HUES48 (cell line): ENCODE results near the gene CFHR5.
"Not testable (repeated sequence)": the region's sequence is repeated elsewhere in the genome, so short reads cannot be mapped to it uniquely, and the experiment has no call there.

ENCODE experiments used
- H3K27ac ChIP-seq: one replicate; pipeline ENCODE4 v1.7.0; 2013; ENCODE audit warnings: low read depth, low read length, inconsistent platforms
- H3K27me3 ChIP-seq: 2 replicates; pipeline ENCODE4 v1.6.1; 2013; ENCODE audit warnings: mild to moderate bottlenecking, low read length; ENCODE audit not compliant: control insufficient read depth, insufficient read depth
- H3K36me3 ChIP-seq: 2 replicates; pipeline ENCODE4 v1.6.1; 2013; ENCODE audit warnings: low read length; ENCODE audit not compliant: control insufficient read depth, insufficient read depth
- H3K4me1 ChIP-seq: 2 replicates; pipeline ENCODE4 v1.6.1; 2013; ENCODE audit warnings: mild to moderate bottlenecking, low read length; ENCODE audit not compliant: control insufficient read depth, insufficient read depth
- H3K4me3 ChIP-seq: 2 replicates; pipeline ENCODE4 v1.5.1; 2013; ENCODE audit warnings: mild to moderate bottlenecking, low read depth, low read length
- H3K9ac ChIP-seq: 2 replicates; pipeline ENCODE4 v1.6.1; 2013; ENCODE audit warnings: mild to moderate bottlenecking, low read depth, low read length, moderate library complexity
- H3K9me3 ChIP-seq: 2 replicates; pipeline ENCODE4 v1.6.1; 2013; ENCODE audit warnings: low read length; ENCODE audit not compliant: control insufficient read depth, insufficient read depth

CFHR5 gene

DNA sequence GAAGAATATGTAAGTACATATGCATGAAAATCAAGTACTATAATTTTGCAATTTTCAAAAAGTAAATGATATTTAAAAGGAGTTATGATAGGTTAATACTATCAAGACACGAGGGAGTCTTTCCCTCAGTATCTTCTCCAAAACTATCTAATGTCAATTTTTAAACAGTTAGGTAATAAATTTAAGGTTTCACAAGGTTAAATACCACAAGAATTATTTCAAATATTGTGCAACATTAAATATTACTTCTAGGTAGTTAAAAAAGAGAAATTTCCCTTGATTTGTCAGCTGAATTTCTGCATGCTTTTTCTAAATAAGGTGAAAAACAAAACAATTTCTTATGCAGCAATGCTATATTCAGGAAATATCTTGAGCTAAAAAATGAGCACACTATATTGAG is 3.5 kb downstream of the CFHR5 start:
- H3K4me3 ChIP-seq: no peak overlapping the region
- no peak overlapping the region for H3K9ac ChIP-seq
- no peaks in the 10 kb centered on the region for H3K36me3 ChIP-seq
- H3K4me1 ChIP-seq: no peaks in the 10 kb centered on the region
- no peak overlapping the region for H3K27ac ChIP-seq
- H3K27me3 ChIP-seq: no peaks in the 10 kb centered on the region
- H3K9me3 ChIP-seq: no peaks in the 10 kb centered on the region

DNA sequence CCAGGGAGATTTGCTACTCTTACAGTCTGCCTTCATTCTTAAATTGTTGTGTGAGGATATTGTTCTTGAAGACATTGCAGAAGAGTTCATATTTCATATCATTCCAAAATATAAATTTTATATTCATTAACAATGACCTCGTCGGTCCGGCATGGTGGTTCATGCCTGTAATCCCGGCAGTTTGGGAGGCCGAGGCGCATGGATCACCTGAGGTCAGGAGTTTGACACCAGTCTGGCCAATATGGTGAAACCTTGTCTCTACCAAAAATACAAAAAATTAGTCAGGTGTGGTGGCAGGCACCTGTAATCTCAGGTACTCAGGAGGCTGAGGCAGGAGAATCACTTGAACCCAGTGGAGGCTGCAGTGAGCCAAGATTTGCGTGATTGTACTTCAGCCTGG is 4.9 kb downstream of the CFHR5 start:
- H3K27ac ChIP-seq, H3K36me3 ChIP-seq, H3K4me3 ChIP-seq, H3K9ac ChIP-seq, H3K27me3 ChIP-seq, H3K4me1 ChIP-seq, H3K9me3 ChIP-seq: not testable (repeated sequence)

DNA sequence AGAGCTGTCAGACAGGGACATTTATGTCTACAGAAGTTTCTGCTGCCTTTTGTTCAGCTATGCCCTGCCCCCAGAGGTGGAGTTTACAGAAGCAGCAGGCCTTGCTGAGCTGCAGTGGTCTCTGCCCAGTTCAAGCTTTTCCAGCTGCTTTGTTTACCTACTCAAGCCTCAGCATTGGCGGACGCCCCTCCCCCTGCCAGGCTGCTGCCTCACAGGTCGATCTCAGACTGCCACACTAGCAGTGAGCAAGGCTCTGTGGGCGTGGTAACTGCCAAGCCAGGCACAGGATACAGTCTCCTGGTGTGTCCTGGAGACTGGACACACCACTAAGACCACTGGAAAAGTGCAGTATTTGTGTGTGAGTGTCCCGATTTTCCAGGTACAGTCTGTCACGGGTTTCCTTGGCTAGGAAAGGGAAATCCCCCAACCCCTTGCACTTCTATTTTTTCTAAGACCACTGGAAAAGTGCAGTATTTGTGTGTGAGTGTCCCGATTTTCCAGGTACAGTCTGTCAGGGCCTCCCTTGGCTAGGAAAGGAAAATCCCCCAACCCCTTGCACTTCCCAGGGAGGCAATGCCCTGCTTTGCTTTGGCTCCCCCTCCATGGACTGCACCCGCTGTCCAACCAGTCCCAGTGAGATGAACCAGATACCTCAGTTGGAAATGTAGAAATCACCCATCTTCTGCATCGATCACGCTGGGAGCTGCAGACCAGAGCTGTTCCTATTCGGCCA is 14.7 kb downstream of the CFHR5 start:
- H3K9ac ChIP-seq, H3K36me3 ChIP-seq, H3K4me1 ChIP-seq, H3K9me3 ChIP-seq, H3K27me3 ChIP-seq: not testable (repeated sequence)
- Histone ChIP-seq H3K27ac (peak overlapping the region; percentile 17), H3K4me3 (peak overlapping the region; percentile 7; the same call in 1 of the 2 replicates)

DNA sequence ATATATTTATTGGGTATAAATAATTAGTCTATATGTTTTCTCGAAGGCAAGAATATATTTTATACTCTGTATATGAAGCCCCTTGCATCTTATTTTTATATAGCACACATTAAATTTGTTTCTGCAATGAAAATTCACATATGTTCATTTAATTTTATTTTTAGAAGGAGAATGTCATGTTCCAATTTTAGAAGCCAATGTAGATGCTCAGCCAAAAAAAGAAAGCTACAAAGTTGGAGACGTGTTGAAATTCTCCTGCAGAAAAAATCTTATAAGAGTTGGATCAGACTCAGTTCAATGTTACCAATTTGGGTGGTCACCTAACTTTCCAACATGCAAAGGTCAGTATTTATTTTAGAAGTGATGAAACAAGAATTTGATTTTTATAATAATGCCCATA is 16.6 kb downstream of the CFHR5 start:
- Histone ChIP-seq H3K4me3 (no peak overlapping the region), H3K9me3 (no peaks in the 10 kb centered on the region), H3K9ac (no peak overlapping the region), H3K36me3 (no peaks in the 10 kb centered on the region), H3K27me3 (no peaks in the 10 kb centered on the region), H3K4me1 (peaks cover 8% of the 10 kb centered on the region; the same call in 1 of the 2 replicates), H3K27ac (no peak overlapping the region)

DNA sequence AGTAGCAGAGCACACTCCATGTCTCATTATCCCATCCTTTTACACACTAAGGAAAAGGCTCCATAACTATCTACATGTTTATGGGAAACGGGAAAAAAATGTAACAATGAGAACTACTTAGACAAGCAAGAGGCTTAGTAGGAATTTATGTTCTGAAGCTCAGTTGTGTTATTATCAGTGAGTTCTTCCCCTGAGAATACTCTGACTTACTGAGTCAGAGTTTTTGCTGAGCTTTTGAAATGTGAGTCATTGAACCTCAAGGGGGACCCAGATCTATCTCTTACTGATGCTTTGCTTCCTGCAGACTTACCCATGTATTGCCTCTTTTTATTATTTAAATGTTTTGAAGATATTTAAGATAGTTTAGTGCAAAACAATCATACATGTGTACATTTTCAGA is 20.1 kb downstream of the CFHR5 start:
- no peaks in the 10 kb centered on the region for H3K27me3 ChIP-seq
- no peak overlapping the region for H3K27ac ChIP-seq
- peaks cover under 1% of the 10 kb centered on the region; the same call in 1 of the 2 replicates for H3K4me1 ChIP-seq
- no peaks in the 10 kb centered on the region for H3K9me3 ChIP-seq
- H3K9ac ChIP-seq: no peak overlapping the region
- no peaks in the 10 kb centered on the region for H3K36me3 ChIP-seq
- H3K4me3 ChIP-seq: no peak overlapping the region

DNA sequence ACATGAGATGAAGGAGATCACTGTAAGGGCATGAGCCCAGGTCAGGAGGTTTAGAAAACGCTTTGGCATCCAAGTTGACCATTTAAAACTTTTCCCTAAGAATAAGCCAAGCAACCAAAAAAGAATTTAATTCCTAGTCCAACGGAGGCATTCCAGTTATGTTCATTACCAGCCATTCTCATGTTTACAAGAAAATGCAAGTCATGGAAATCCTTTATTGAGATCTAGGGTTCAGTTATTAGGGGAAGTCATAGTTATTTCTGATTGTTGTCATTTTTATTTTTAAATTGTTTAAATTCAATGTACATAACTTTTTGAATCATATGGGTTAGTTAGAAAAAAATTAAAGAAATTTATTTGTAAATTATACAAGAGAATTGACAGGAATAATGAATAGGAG is 24.5 kb downstream of the CFHR5 start:
- Histone ChIP-seq H3K27ac (no peak overlapping the region), H3K27me3 (no peaks in the 10 kb centered on the region), H3K4me3 (no peak overlapping the region), H3K9me3 (no peaks in the 10 kb centered on the region), H3K36me3 (no peaks in the 10 kb centered on the region), H3K4me1 (no peaks in the 10 kb centered on the region), H3K9ac (no peak overlapping the region)

DNA sequence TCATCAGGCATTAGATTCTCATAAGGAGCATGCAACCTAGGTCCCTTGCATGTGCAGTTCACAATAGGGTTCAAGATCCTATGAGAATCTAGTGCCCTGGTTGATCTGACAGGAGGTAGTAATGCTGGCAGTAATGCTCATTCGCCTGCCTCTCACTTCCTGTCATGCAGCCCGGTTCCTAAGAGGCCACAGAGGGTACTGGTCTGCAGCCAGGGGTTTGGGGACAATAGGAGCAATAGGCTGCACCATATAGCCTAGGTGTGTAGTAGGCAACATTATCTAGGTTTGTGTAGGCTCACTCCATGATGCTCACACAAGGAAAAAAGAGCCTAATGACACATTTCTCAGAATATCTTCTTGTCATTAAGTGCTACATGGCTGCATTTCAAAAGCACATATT is 25.8 kb downstream of the CFHR5 start:
- no peaks in the 10 kb centered on the region for H3K9me3 ChIP-seq
- H3K27me3 ChIP-seq: no peaks in the 10 kb centered on the region
- H3K27ac ChIP-seq: no peak overlapping the region
- H3K36me3 ChIP-seq: no peaks in the 10 kb centered on the region
- no peaks in the 10 kb centered on the region for H3K4me1 ChIP-seq
- H3K9ac ChIP-seq: no peak overlapping the region
- H3K4me3 ChIP-seq: no peak overlapping the region

DNA sequence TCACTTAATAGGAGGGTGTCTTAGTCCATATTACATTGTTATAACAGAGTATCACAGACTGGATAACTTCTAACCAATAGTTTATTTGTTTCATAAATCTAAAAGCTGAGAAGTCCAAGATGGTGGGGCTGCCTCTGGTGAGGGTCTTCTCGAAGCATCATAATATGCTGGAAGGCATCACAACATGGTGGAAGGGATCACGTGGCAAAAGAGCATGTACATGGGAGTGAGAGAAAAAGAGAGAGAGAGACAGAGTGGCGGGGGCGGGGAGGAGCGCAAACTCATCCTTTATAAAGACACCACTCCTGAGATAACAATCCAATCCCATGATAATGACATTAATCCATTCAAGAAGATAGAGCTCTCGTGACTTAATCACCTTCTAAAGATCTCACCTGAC is 31.5 kb downstream of the CFHR5 start:
- Histone ChIP-seq H3K4me3 (no peak overlapping the region), H3K4me1 (no peaks in the 10 kb centered on the region), H3K27me3 (no peaks in the 10 kb centered on the region), H3K27ac (no peak overlapping the region), H3K36me3 (no peaks in the 10 kb centered on the region), H3K9ac (no peak overlapping the region), H3K9me3 (peaks cover 5% of the 10 kb centered on the region)

DNA sequence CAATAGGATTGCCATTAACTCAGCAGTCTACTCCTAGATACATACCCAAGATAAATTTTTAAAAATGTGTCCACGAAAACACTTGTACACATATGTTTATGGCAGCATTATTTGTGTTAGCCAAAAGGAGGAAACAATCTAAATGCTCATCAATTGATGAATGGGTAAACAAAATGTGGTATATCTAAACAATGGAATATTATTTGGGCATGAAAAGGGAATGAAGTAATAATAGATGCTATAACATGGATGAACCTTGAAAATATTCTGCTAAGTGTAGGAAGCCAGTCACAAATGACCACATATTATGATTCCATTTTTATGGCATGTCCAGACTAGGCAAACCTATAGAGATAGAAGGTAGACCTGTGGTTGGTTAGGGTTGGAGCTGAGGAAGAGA is 34.3 kb downstream of the CFHR5 start:
- Histone ChIP-seq H3K9ac (no peak overlapping the region), H3K36me3 (no peaks in the 10 kb centered on the region), H3K4me1 (no peaks in the 10 kb centered on the region), H3K27ac (no peak overlapping the region), H3K27me3 (no peaks in the 10 kb centered on the region), H3K9me3 (peaks cover 5% of the 10 kb centered on the region), H3K4me3 (no peak overlapping the region)

DNA sequence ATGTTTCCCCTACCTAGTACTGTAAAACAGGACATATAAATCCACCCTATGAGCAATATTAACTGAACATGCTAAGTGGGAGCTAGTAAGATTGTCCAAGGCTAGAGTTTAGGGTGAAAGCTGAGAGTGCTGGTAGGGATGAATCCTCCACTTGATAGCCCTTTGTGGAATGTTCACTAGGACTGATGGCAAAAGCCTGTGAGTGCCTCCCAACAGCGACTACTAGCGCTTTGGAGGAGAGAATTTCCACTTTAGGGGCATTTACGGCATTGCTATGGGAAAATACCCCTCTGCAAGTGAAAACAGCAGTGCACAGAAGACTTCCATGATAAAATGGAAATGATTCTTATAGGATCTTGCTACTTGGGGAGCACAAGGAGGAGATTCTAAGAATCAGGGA is 35.9 kb downstream of the CFHR5 start:
- no peak overlapping the region for H3K9ac ChIP-seq
- no peaks in the 10 kb centered on the region for H3K36me3 ChIP-seq
- H3K27ac ChIP-seq: no peak overlapping the region
- H3K4me3 ChIP-seq: no peak overlapping the region
- peaks cover 5% of the 10 kb centered on the region for H3K9me3 ChIP-seq
- no peaks in the 10 kb centered on the region for H3K27me3 ChIP-seq
- no peaks in the 10 kb centered on the region for H3K4me1 ChIP-seq

DNA sequence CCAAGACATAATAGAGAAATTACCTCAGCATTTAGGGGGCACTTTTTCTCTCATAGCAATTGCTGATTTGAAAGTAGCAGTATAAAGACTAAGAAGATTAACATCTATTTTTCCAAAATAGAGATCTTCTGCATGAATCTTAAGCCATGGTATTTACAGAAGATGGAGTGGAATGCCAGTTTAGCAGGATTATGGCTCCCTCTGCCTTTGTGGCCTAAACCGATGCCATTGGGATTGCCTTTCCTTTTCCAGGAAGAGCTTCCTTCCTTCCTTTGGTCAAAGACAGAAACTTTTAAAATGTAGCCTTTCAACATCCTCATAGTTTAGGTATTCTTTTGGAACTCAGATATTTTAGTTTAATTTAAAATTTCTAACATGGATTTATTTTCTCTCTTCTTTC is 39.4 kb downstream of the CFHR5 start:
- Histone ChIP-seq H3K27me3 (no peaks in the 10 kb centered on the region), H3K9me3 (peaks cover 1% of the 10 kb centered on the region), H3K4me1 (peaks cover 4% of the 10 kb centered on the region), H3K36me3 (no peaks in the 10 kb centered on the region), H3K4me3 (no peak overlapping the region), H3K27ac (no peak overlapping the region), H3K9ac (no peak overlapping the region)
